OCI-LY7 (cell line): ENCODE data around the gene RSBN1L. TPM values are rescaled to one million over a fixed set of nuclear protein-coding genes. Genes with fewer than 3 reads are reported as not detected.

Source experiments
- BruUV-seq: library from RNA; stranded (reverse); fragments of 400-500 nt; replicated peaks from 2 replicates; lab custom pipeline; 2021; lab: Mats Ljungman, UMichigan
- CTCF ChIA-PET: fragments of 300-600 bp; sonication (Branson Sonifier 250); formaldehyde crosslinking; loops from one replicate; lab custom pipeline; 2022; ENCODE audit warnings: antibody characterized with exemption; ENCODE audit not compliant: unreplicated experiment; lab: Charles Lee
- POLR2A ChIA-PET: fragments of 300-600 bp; sonication (Branson Sonifier 250); formaldehyde crosslinking; loops from one replicate; lab custom pipeline; 2022; ENCODE audit warnings: antibody characterized with exemption; lab: Charles Lee
- DNase-seq: peaks from one replicate; pipeline ENCODE4 v3.0.0-alpha.2; 2015; ENCODE audit warnings: low spot score
- H2AFZ ChIP-seq: fragments of 200-600 bp; sonication (generic), shearing (Covaris generic); 2 replicates; pipeline ENCODE4 v1.6.1; 2014; ENCODE audit warnings: mild to moderate bottlenecking, antibody characterized with exemption, low read length, moderate library complexity
- H3K27ac ChIP-seq: fragments of 200-600 bp; sonication (generic); 2 replicates; pipeline ENCODE4 v1.5.1; 2014; ENCODE audit warnings: mixed run types, low read depth, mild to moderate bottlenecking, moderate library complexity, low read length, inconsistent platforms; ENCODE audit not compliant: poor library complexity, severe bottlenecking
- H3K36me3 ChIP-seq: fragments of 200-600 bp; sonication (generic); 2 replicates; pipeline ENCODE4 v1.6.1; 2014; ENCODE audit warnings: mild to moderate bottlenecking, antibody characterized with exemption, low read length, moderate library complexity, mixed read lengths; ENCODE audit not compliant: insufficient read depth
- H3K4me1 ChIP-seq: fragments of 200-600 bp; sonication (generic); 2 replicates; pipeline ENCODE4 v1.5.1; 2014; ENCODE audit warnings: mild to moderate bottlenecking, low read length; ENCODE audit not compliant: insufficient read depth, poor library complexity, severe bottlenecking
- H3K4me2 ChIP-seq: fragments of 200-600 bp; sonication (generic); 2 replicates; pipeline ENCODE4 v1.6.1; 2014; ENCODE audit warnings: mild to moderate bottlenecking, low read length
- H3K4me3 ChIP-seq: fragments of 200-600 bp; sonication (generic); 2 replicates; pipeline ENCODE4 v1.5.1; 2014; ENCODE audit warnings: mild to moderate bottlenecking, low read depth, low read length; ENCODE audit not compliant: poor library complexity, severe bottlenecking
- H3K79me2 ChIP-seq: fragments of 200-600 bp; sonication (generic); 2 replicates; pipeline ENCODE4 v1.6.1; 2016; ENCODE audit warnings: low read depth, mild to moderate bottlenecking, low read length, moderate library complexity, mixed read lengths; ENCODE audit not compliant: insufficient read depth
- H3K9me2 ChIP-seq: fragments of 200-600 bp; sonication (generic); 2 replicates; pipeline ENCODE4 v1.6.1; 2016; ENCODE audit warnings: mild to moderate bottlenecking, low read length, mixed read lengths; ENCODE audit not compliant: insufficient read depth
- H3K9me3 ChIP-seq: fragments of 200-600 bp; sonication (generic); 2 replicates; pipeline ENCODE4 v1.6.1; 2014; ENCODE audit warnings: mild to moderate bottlenecking, mixed run types, low read length, mixed read lengths
- H4K20me1 ChIP-seq: fragments of 200-600 bp; sonication (generic); 2 replicates; pipeline ENCODE4 v1.6.1; 2014; ENCODE audit warnings: mild to moderate bottlenecking, antibody characterized with exemption, low read length, moderate library complexity, mixed read lengths; ENCODE audit not compliant: insufficient read depth
- CTCF ChIP-seq: fragments of 200-600 bp; sonication (generic); conservative IDR thresholded peaks from 2 replicates; pipeline ENCODE4 v1.5.1; 2014; ENCODE audit warnings: mild to moderate bottlenecking, antibody characterized with exemption, low read length, moderate library complexity, mixed read lengths
- EZH2phosphoT487 ChIP-seq: fragments of 200-600 bp; sonication (generic); IDR thresholded peaks from 2 replicates; pipeline ENCODE4 v1.6.1; 2018; ENCODE audit warnings: low read depth, borderline replicate concordance, mild to moderate bottlenecking, mixed run types, antibody characterized with exemption, low read length, moderate library complexity, mixed read lengths
- intact Hi-C: fragments of 100-400 bp; cut with micrococcal nuclease; formaldehyde crosslinking; loops from one replicate; pipeline ENCODE4 v1.10.0; 2022; ENCODE audit not compliant: unreplicated experiment
- total RNA-seq, 2 experiments: library from RNA; depleted of rRNA in 1 of 2; stranded (reverse); fragments of >200 nt in 1 of 2; shearing (Covaris generic) in 1 of 2; gene quantifications; 2 replicates each; pipeline ENCODE4 v1.2.3, GENCODE V29; 2014 to 2022

Gene RSBN1L
- total RNA-seq, 2 experiments from 2014 or later = 23.3 to 30.4 TPM

- ChIA-PET POLR2A (interaction anchor here (0.6 kb wide), 1 partner anchor 1311 kb away, joined by 3 read pairs; no protein-coding TSS in a partner anchor), CTCF (no interaction called here)
- DNase-seq = no peak
- Histone ChIP-seq H3K4me2 (0 out of 2 replicates have a peak overlapping the region, but pooled peaks have one; percentile 1), H4K20me1 (peaks cover 24% of the 10 kb centered on the region), H3K79me2 (peaks cover 99% of the 10 kb centered on the region), H3K36me3 (peaks cover 31% of the 10 kb centered on the region), H3K9me2 (no peaks in the 10 kb centered on the region), H3K27ac (no peak overlapping the region), H2AFZ (no peak overlapping the region), H3K4me3 (no peak overlapping the region), H3K4me1 (peaks cover 11% of the 10 kb centered on the region), H3K9me3 (no peaks in the 10 kb centered on the region)
- no TSS peak for BruUV-seq
- TF ChIP-seq CTCF (no peak), EZH2phosphoT487 (no peak)
- intact Hi-C loops = no loop called here
These were observed 31.3 kb downstream of the RSBN1L start for GRCh38 chr7:77727527-77727926.

GRCh38 chr7:77727936-77728701 is 31.9 kb downstream of the RSBN1L start:
- ChIA-PET POLR2A (no interaction called here), CTCF (no interaction called here)
- Histone ChIP-seq H3K9me2 (no peaks in the 10 kb centered on the region), H3K4me3 (no peak overlapping the region), H3K9me3 (no peaks in the 10 kb centered on the region), H3K79me2 (peaks cover 99% of the 10 kb centered on the region), H3K36me3 (peaks cover 29% of the 10 kb centered on the region), H3K4me2 (0 out of 2 replicates have a peak overlapping the region, but pooled peaks have one; percentile 1), H3K27ac (no peak overlapping the region), H2AFZ (no peak overlapping the region), H3K4me1 (peaks cover 11% of the 10 kb centered on the region), H4K20me1 (peaks cover 27% of the 10 kb centered on the region)
- BruUV-seq = no TSS peak
- DNase-seq = no peak
- TF ChIP-seq EZH2phosphoT487 = no peak
- TF ChIP-seq CTCF = no peak
- intact Hi-C loops = no loop called here
